DND-41 (cell line): ENCODE results near the gene WNT2.

ENCODE experiments used
- EZH2 ChIP-seq: IDR thresholded peaks from 3 replicates; pipeline ENCODE4 v1.6.1; 2012; ENCODE audit warnings: borderline replicate concordance, low read depth, mild to moderate bottlenecking, moderate library complexity, low read length, inconsistent platforms; ENCODE audit not compliant: severe bottlenecking
- TF ChIP-seq, protein P1 (sequence below): IDR thresholded peaks from 2 replicates; pipeline ENCODE4 v1.5.1; 2012; ENCODE audit warnings: borderline replicate concordance, low read length, moderate library complexity, mild to moderate bottlenecking; ENCODE audit not compliant: poor library complexity, severe bottlenecking; ENCODE audit errors: extremely low read depth

DNA sequence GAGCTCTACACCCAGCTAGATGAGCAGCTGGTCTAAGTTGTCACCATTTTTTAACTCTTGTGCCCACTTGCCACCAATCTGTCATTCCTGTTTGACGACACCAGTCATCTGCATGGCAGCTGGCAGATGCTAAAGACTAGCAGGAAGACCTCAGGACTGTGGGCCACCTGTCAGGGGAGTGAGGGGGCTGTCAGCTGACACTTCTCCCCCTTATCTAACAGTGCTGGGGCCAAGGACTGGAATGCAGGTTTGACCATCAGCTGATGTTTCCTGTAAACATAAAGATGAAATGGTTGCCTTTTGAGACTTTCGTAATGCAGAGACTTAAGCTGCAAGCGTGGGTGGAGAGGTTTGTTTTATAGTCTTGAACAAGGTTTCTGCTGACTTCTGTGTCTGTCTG lies 93.5 kb downstream of the WNT2 start:
- TF ChIP-seq EZH2, result no peak
- TF ChIP-seq, protein P1, sequence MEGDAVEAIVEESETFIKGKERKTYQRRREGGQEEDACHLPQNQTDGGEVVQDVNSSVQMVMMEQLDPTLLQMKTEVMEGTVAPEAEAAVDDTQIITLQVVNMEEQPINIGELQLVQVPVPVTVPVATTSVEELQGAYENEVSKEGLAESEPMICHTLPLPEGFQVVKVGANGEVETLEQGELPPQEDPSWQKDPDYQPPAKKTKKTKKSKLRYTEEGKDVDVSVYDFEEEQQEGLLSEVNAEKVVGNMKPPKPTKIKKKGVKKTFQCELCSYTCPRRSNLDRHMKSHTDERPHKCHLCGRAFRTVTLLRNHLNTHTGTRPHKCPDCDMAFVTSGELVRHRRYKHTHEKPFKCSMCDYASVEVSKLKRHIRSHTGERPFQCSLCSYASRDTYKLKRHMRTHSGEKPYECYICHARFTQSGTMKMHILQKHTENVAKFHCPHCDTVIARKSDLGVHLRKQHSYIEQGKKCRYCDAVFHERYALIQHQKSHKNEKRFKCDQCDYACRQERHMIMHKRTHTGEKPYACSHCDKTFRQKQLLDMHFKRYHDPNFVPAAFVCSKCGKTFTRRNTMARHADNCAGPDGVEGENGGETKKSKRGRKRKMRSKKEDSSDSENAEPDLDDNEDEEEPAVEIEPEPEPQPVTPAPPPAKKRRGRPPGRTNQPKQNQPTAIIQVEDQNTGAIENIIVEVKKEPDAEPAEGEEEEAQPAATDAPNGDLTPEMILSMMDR, result no peak
